Stimulated activated naive CD8-positive, alpha-beta T cell treated with anti-CD3 and anti-CD28 coated beads, Interleukin-15, Interleukin-2, amounts not matched to agents 100 ng/mL and 50 ng/mL, for 24 hours (primary cell): ENCODE data around the gene NUP93.

Experiments
- H3K27ac Mint-ChIP-seq: one replicate; pipeline ENCODE4 v1.8.0; 2021; ENCODE audit warnings: mild to moderate bottlenecking, mixed read lengths
- H3K27me3 Mint-ChIP-seq: one replicate; pipeline ENCODE4 v1.8.0; 2021; ENCODE audit warnings: mixed read lengths
- H3K36me3 Mint-ChIP-seq: one replicate; pipeline ENCODE4 v1.8.0; 2021; ENCODE audit warnings: low read depth, mixed read lengths
- H3K4me1 Mint-ChIP-seq: one replicate; pipeline ENCODE4 v1.8.0; 2021; ENCODE audit warnings: low read depth, mixed read lengths
- H3K4me3 Mint-ChIP-seq: one replicate; pipeline ENCODE4 v1.8.0; 2021; ENCODE audit warnings: mild to moderate bottlenecking, mixed read lengths
- H3K9me3 Mint-ChIP-seq: one replicate; pipeline ENCODE4 v1.8.0; 2021; ENCODE audit warnings: mixed read lengths

Gene NUP93

GRCh38 chr16:56847173-56847910, 117.4 kb downstream of the NUP93 start:
- Mint-ChIP-seq H3K9me3 (no peaks in the 10 kb centered on the region), H3K4me1 (peaks cover 19% of the 10 kb centered on the region), H3K27me3 (no peaks in the 10 kb centered on the region), H3K4me3 (peak overlapping the region; percentile 3), H3K27ac (peak overlapping the region; percentile 42), H3K36me3 (peaks cover 39% of the 10 kb centered on the region)

- Mint-ChIP-seq H3K27me3 (no peaks in the 10 kb centered on the region), H3K4me1 (peaks cover 19% of the 10 kb centered on the region), H3K9me3 (no peaks in the 10 kb centered on the region), H3K4me3 (no peak overlapping the region), H3K27ac (peak overlapping the region; percentile 42), H3K36me3 (peaks cover 33% of the 10 kb centered on the region)
Observed at GRCh38 chr16:56848029-56848936, 118.4 kb downstream of the NUP93 start.

DNA sequence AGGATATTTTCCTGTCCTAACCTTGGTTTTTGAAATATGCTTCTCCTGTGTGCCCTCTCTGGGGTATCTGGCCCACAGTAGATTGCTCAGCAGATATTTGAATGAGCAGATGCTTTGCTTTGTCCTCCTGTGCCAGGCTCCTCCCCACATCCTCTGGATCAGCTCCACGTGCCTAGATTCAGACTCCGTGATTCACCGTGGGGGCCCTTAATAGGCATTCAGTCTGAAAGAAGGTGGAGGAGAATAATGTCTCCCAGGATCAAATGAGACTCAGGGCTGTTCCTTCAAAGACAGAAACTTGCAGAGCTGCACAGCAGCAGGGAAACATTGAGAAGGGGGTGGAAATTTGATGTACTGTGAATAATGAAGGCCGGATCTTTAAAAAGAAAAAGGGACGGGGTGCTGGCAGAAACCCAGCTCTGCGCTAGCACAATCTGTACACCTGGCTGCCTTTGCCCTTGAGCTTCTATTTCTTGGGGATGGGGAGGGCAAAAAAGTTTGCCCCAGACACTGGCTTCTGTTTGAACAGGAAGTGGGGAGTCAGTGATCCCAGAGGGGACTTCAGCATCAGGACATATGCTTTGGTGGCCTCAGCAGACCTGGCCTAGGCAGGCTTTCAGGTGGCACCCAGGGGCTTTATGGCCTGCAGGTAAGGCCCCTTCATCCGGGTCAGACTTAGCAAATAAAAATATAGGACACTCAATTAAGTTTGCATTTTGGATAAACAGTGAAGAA, 119.2 kb downstream of the NUP93 start:
- no peak overlapping the region for H3K4me3 Mint-ChIP-seq
- peaks cover 19% of the 10 kb centered on the region for H3K4me1 Mint-ChIP-seq
- H3K36me3 Mint-ChIP-seq, result peaks cover 26% of the 10 kb centered on the region
- no peak overlapping the region for H3K27ac Mint-ChIP-seq
- no peaks in the 10 kb centered on the region for H3K9me3 Mint-ChIP-seq
- no peaks in the 10 kb centered on the region for H3K27me3 Mint-ChIP-seq

GRCh38 chr16:56849690-56850680, 120.1 kb downstream of the NUP93 start:
- Mint-ChIP-seq H3K27ac (no peak overlapping the region), H3K4me3 (no peak overlapping the region)

DNA sequence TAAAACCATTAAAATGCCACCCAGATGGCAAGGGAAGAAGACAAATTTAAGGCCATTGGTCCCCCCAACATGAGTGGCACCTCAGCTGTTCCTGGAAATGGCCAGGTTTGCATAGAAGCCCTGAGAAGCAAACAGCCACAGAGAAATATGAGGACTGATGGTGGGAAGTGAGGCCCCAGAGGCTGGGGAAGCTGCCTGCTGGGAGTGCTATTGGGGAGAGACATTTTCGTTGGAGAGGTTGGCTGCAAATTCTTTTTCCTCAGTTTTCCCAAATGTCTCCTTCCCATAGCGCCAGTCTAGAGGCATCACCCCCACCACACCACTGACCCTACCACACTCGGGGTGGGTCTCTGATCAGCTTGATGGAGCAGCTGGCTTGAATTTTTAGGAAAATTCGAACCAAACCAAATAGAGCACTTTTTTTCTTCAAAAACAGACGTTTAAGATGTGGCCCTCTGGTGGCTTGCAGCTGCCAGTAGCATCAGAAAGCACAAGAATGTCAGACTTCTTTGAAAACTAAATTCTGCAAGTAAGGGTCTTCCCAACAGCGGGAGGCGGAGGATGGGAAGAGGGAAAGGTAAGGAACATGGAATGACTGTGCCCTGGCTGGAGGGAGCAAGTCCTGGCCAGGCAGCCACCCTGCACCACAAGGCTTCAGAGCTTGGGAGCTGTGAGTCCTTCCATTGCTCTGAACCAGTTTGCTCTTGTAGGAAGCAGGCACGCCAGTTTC, 121.9 kb downstream of the NUP93 start:
- Mint-ChIP-seq H3K27me3 (no peaks in the 10 kb centered on the region), H3K4me3 (no peak overlapping the region), H3K4me1 (peaks cover 17% of the 10 kb centered on the region), H3K36me3 (peaks cover 8% of the 10 kb centered on the region), H3K9me3 (no peaks in the 10 kb centered on the region), H3K27ac (no peak overlapping the region)

More at GRCh38 chr16:56849690-56850680, 120.1 kb downstream of the NUP93 start:
- H3K36me3 Mint-ChIP-seq, result peaks cover 20% of the 10 kb centered on the region
- no peaks in the 10 kb centered on the region for H3K27me3 Mint-ChIP-seq
- no peaks in the 10 kb centered on the region for H3K9me3 Mint-ChIP-seq
- peaks cover 19% of the 10 kb centered on the region for H3K4me1 Mint-ChIP-seq

DNA sequence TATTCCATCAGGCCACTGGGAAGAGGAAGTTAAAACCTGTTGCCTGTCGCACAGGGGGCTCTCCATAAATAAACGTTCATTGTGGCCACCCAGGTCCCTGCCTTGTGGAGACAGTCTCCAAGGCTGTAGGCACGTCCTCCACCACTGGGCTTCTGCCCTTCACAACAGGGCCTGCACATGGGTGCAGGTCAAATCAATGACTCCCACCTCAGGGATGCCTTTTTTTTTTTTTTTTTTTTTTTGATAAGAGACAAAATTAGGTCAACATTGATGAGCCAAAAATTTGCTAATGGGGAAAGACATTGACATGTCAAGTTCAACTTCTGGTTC, 122.4 kb downstream of the NUP93 start:
- H3K4me1 Mint-ChIP-seq, result peaks cover 12% of the 10 kb centered on the region
- H3K9me3 Mint-ChIP-seq, result no peaks in the 10 kb centered on the region
- no peaks in the 10 kb centered on the region for H3K27me3 Mint-ChIP-seq
- H3K36me3 Mint-ChIP-seq, result peaks cover 8% of the 10 kb centered on the region
- H3K4me3 Mint-ChIP-seq, result no peak overlapping the region
- H3K27ac Mint-ChIP-seq, result no peak overlapping the region

- no peak overlapping the region for H3K4me3 Mint-ChIP-seq
- H3K9me3 Mint-ChIP-seq, result no peaks in the 10 kb centered on the region
- H3K27me3 Mint-ChIP-seq, result no peaks in the 10 kb centered on the region
- H3K4me1 Mint-ChIP-seq, result peaks cover 6% of the 10 kb centered on the region
- H3K27ac Mint-ChIP-seq, result no peak overlapping the region
- peaks cover 2% of the 10 kb centered on the region for H3K36me3 Mint-ChIP-seq
Observed at GRCh38 chr16:56852968-56853367, 123.0 kb downstream of the NUP93 start.

DNA sequence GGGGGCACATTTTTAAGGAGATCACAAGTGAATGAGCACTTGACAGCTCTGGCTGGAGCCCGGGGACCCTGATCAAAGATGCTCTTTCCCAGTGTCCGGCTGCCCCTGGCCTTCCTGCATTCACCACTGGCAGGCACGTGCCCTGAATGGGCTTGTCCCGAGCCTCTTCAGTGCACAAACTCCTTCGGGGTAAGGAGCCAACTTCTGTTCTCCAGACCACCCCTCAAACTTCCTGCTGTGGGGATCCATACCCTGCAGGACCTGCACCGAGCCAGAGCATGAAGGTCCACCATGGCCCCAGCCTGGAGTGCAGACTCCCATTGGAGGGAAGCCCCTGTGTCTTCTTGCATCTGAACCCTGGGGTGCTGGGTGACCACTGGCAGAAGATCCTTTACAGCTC, 125.3 kb downstream of the NUP93 start:
- H3K36me3 Mint-ChIP-seq, result no peaks in the 10 kb centered on the region
- H3K9me3 Mint-ChIP-seq, result no peaks in the 10 kb centered on the region
- no peaks in the 10 kb centered on the region for H3K27me3 Mint-ChIP-seq
- peaks cover 19% of the 10 kb centered on the region for H3K4me1 Mint-ChIP-seq
- no peak overlapping the region for H3K4me3 Mint-ChIP-seq
- no peak overlapping the region for H3K27ac Mint-ChIP-seq

DNA sequence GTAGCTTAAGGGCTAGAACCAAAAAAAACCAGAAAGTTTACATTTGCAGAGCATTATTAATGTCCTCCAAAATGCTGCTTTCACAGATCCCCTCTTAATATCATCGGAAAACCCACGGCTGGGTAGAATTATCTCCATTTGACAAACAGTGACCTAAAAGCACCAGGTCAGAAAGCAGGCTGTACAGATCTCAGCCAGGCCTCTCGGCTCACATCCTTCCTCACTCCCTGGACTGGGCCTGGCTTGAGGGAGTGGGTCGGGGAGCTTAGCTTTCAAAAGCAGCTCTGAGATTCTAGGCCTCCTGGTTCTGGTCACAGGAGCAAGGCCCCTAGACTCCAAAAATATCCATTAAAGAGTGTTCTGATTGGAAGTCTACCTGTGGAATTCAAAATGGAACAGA, 126.0 kb downstream of the NUP93 start:
- Mint-ChIP-seq H3K27me3 (no peaks in the 10 kb centered on the region), H3K36me3 (no peaks in the 10 kb centered on the region), H3K27ac (no peak overlapping the region), H3K4me1 (peaks cover 26% of the 10 kb centered on the region), H3K4me3 (no peak overlapping the region), H3K9me3 (no peaks in the 10 kb centered on the region)

- Mint-ChIP-seq H3K4me1 (peaks cover 36% of the 10 kb centered on the region), H3K9me3 (no peaks in the 10 kb centered on the region), H3K27ac (no peak overlapping the region), H3K27me3 (no peaks in the 10 kb centered on the region), H3K36me3 (no peaks in the 10 kb centered on the region), H3K4me3 (no peak overlapping the region)
Observed at GRCh38 chr16:56856876-56857447, 127.0 kb downstream of the NUP93 start.

- no peaks in the 10 kb centered on the region for H3K36me3 Mint-ChIP-seq
- H3K27me3 Mint-ChIP-seq, result no peaks in the 10 kb centered on the region
- no peak overlapping the region for H3K4me3 Mint-ChIP-seq
- H3K9me3 Mint-ChIP-seq, result no peaks in the 10 kb centered on the region
- peaks cover 50% of the 10 kb centered on the region for H3K4me1 Mint-ChIP-seq
- H3K27ac Mint-ChIP-seq, result no peak overlapping the region
Observed at GRCh38 chr16:56858374-56858773, 128.4 kb downstream of the NUP93 start.

GRCh38 chr16:56859636-56860035, 129.7 kb downstream of the NUP93 start:
- H3K4me1 Mint-ChIP-seq, result peaks cover 53% of the 10 kb centered on the region
- peak overlapping the region; percentile 69 for H3K27ac Mint-ChIP-seq
- H3K27me3 Mint-ChIP-seq, result no peaks in the 10 kb centered on the region
- H3K36me3 Mint-ChIP-seq, result no peaks in the 10 kb centered on the region
- no peaks in the 10 kb centered on the region for H3K9me3 Mint-ChIP-seq
- H3K4me3 Mint-ChIP-seq, result no peak overlapping the region

- Mint-ChIP-seq H3K4me3 (peak overlapping the region; percentile 42), H3K36me3 (no peaks in the 10 kb centered on the region), H3K9me3 (no peaks in the 10 kb centered on the region), H3K27ac (peak overlapping the region; percentile 69), H3K4me1 (peaks cover 53% of the 10 kb centered on the region), H3K27me3 (no peaks in the 10 kb centered on the region)
Observed at GRCh38 chr16:56860226-56861020, 130.5 kb downstream of the NUP93 start.
